Measurements from ENCODE around the gene SELENOV. TPM values are rescaled to one million over a fixed set of nuclear protein-coding genes. Genes with fewer than 3 reads are reported as not detected.

SELENOV gene
- total RNA-seq, 1 donor from 2014 or later: not detected

DNA sequence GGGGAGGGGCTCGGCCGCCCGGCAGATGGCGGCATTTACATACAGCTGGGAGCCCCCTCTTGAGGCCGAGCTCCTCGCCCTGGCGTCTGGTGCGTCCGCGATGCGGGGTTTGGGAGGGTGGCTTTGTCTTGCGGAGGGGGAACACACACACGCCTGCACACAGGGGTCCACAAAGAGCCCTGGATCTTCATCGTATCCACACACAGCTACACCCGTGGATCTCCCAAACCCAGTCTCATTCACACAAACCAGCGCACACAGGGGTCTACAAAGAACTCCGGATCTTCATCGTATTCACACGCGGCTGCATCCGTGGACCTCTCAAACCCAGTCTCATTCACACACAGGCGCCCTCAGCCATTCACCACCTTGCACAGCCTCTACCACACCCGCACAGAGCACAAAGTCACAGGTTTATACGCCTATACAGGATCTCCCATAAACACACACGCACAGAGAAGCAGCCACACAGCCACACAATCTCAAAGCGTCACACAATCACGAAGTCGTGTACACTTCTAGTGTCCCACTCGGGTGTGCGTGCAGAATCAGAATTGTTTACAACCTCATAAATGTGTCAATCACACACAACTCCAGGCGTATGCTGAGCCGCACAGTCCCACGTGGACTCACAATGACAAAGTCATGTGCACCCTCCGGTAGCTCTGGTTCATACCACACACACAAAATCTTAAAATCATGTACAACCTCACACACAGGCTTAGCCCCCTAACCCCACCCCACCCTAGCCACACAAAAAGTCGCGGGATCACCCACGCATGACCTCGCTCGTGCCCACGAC is 16.7 kb upstream of the SELENOV start:
- Mint-ChIP-seq H3K36me3 (ENCODE audit: low read depth) (peaks cover 2% of the 10 kb centered on the region), H3K4me1 (ENCODE audit: low read depth) (peaks cover 17% of the 10 kb centered on the region), H3K27ac (peak overlapping the region; percentile 10), H3K9me3 (no peaks in the 10 kb centered on the region), H3K27me3 (ENCODE audit: insufficient read depth) (peaks cover 43% of the 10 kb centered on the region), H3K4me3 (peak overlapping the region; percentile 41)
- intact Hi-C loops (cut with micrococcal nuclease): loop anchor here (2.0 kb wide), 2 partner anchors 17 kb away; partner anchors contain the start of genes SELENOV and TIMM50
- DNase-seq (ENCODE audit: low spot score): no peak

- no peak for DNase-seq (ENCODE audit: low spot score)
- Mint-ChIP-seq H3K4me1 (ENCODE audit: low read depth) (peaks cover 20% of the 10 kb centered on the region), H3K27me3 (ENCODE audit: insufficient read depth) (peaks cover 51% of the 10 kb centered on the region), H3K27ac (peak within 1 kb of the TSS; percentile 10), H3K9me3 (no peaks in the 10 kb centered on the region), H3K4me3 (peak within 1 kb of the TSS; percentile 41), H3K36me3 (ENCODE audit: low read depth) (peaks cover 2% of the 10 kb centered on the region)
- intact Hi-C loops (cut with micrococcal nuclease): loop anchor here (2.0 kb wide), 2 partner anchors 16 to 18 kb away; partner anchors contain the start of genes SELENOV and TIMM50
Observed at GRCh38 chr19:39498798-39499642, 15.9 kb upstream of the SELENOV start, which contains the start of gene DLL3. Gene DLL3 (plus strand): TSS chr19:39498947. CDS start chr19:39498975, 28 bp downstream.

GRCh38 chr19:39499932-39500331 is 15.0 kb upstream of the SELENOV start:
- no peak for DNase-seq (ENCODE audit: low spot score)
- no peaks in the 10 kb centered on the region for H3K9me3 Mint-ChIP-seq
- intact Hi-C loops (cut with micrococcal nuclease): loop anchor here (2.0 kb wide), 2 partner anchors 15 to 19 kb away; partner anchors contain the start of genes SELENOV and TIMM50
- H3K4me1 Mint-ChIP-seq (ENCODE audit: low read depth): peaks cover 20% of the 10 kb centered on the region
- peaks cover 60% of the 10 kb centered on the region for H3K27me3 Mint-ChIP-seq (ENCODE audit: insufficient read depth)
- H3K27ac Mint-ChIP-seq: no peak overlapping the region
- peaks cover 2% of the 10 kb centered on the region for H3K36me3 Mint-ChIP-seq (ENCODE audit: low read depth)
- no peak overlapping the region for H3K4me3 Mint-ChIP-seq

DNA sequence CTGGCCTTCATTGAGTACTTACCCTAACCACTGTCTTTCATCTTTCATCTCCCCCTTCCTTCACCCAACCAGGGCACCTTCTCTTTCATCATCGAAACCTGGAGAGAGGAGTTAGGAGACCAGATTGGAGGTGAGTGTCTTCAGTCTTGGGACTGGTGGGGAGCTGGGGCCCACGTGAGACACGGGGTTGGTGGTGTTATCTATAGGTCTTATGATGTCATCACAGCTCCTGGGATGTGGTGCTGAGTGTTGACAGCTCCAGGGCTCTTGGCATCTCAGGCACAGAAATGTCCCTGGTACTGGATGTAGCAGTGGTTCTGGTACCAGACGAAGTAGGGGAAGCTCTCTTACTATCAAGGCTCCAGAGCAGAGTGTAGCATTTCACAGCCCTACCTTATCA is 14.4 kb upstream of the SELENOV start:
- Mint-ChIP-seq H3K4me1 (ENCODE audit: low read depth) (peaks cover 22% of the 10 kb centered on the region), H3K4me3 (no peak overlapping the region), H3K27ac (no peak overlapping the region), H3K27me3 (ENCODE audit: insufficient read depth) (peaks cover 62% of the 10 kb centered on the region), H3K36me3 (ENCODE audit: low read depth) (peaks cover 2% of the 10 kb centered on the region), H3K9me3 (no peaks in the 10 kb centered on the region)
- DNase-seq (ENCODE audit: low spot score): no peak
- intact Hi-C loops (cut with micrococcal nuclease): no loop called here

DNA sequence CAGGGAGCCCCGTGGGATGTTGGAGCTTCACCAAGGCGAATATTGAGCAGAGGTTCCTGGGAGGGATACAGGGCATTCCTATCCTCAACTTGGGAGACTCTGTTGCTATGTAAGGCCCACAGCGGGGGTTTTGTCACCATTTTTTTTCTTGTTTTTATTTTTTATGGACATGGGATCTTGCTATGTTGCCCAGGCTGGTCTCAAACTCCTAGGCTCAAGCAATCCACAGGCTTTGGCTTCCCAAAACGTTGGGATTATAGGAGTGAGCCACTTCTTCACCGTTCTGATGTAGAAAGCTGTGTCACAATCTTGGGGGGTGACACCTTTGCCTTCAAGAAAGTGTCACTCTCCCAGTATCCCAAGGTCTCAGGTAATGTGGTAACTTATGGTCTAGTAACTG is 13.6 kb upstream of the SELENOV start:
- intact Hi-C loops (cut with micrococcal nuclease): no loop called here
- Mint-ChIP-seq H3K27me3 (ENCODE audit: insufficient read depth) (peaks cover 69% of the 10 kb centered on the region), H3K9me3 (no peaks in the 10 kb centered on the region), H3K27ac (no peak overlapping the region), H3K4me3 (no peak overlapping the region), H3K4me1 (ENCODE audit: low read depth) (peaks cover 23% of the 10 kb centered on the region), H3K36me3 (ENCODE audit: low read depth) (peaks cover 2% of the 10 kb centered on the region)
- DNase-seq (ENCODE audit: low spot score): no peak

DNA sequence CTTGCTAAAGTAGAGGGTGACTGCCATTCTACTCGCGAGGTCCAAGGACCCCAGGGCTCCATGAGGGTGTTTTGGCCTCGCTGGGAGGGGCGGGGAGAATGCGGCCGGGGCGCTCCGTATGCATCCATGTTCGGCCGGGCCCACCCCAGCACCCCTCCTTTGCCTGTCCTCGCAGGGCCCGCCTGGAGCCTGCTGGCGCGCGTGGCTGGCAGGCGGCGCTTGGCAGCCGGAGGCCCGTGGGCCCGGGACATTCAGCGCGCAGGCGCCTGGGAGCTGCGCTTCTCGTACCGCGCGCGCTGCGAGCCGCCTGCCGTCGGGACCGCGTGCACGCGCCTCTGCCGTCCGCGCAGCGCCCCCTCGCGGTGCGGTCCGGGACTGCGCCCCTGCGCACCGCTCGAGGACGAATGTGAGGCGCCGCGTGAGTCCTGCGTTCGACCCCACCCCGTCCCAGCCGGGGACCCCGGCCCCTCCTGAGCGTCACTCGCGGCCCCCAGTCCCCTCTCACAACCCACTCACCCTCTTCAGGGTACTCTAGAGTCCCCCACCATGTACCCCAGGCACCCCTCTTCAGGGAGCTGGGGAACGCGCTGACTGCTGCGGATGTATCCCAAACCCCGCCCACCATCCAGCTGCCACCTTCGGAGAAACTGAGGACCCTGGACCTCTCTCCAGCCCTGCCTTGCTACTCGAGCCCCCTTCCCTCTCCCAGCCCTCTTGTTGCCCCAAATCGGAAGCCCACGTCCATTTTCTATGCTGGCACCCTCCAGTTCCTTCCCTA is 12.1 kb upstream of the SELENOV start:
- intact Hi-C loops (cut with micrococcal nuclease): loop anchor here (1.0 kb wide), 2 partner anchors 63 to 106 kb away; no protein-coding TSS in a partner anchor
- Mint-ChIP-seq H3K4me3 (no peak overlapping the region), H3K9me3 (no peaks in the 10 kb centered on the region), H3K27ac (no peak overlapping the region), H3K4me1 (ENCODE audit: low read depth) (peaks cover 27% of the 10 kb centered on the region), H3K27me3 (ENCODE audit: insufficient read depth) (peaks cover 70% of the 10 kb centered on the region), H3K36me3 (ENCODE audit: low read depth) (peaks cover 2% of the 10 kb centered on the region)
- peak; percentile 76 for DNase-seq (ENCODE audit: low spot score)

- Mint-ChIP-seq H3K27ac (peak overlapping the region; percentile 36), H3K36me3 (ENCODE audit: low read depth) (no peaks in the 10 kb centered on the region), H3K4me1 (ENCODE audit: low read depth) (peaks cover 16% of the 10 kb centered on the region), H3K9me3 (no peaks in the 10 kb centered on the region), H3K4me3 (peak overlapping the region; percentile 50), H3K27me3 (ENCODE audit: insufficient read depth) (peaks cover 53% of the 10 kb centered on the region)
- intact Hi-C loops (cut with micrococcal nuclease): loop anchor here (2.0 kb wide), 1 partner anchor 26 kb away; the partner anchor contains the start of gene TIMM50
- no peak for DNase-seq (ENCODE audit: low spot score)
Observed at GRCh38 chr19:39506598-39506943, 8.4 kb upstream of the SELENOV start.

- no peaks in the 10 kb centered on the region for H3K36me3 Mint-ChIP-seq (ENCODE audit: low read depth)
- H3K4me3 Mint-ChIP-seq: peak overlapping the region; percentile 82
- peaks cover 51% of the 10 kb centered on the region for H3K27me3 Mint-ChIP-seq (ENCODE audit: insufficient read depth)
- DNase-seq (ENCODE audit: low spot score): peak; percentile 54
- intact Hi-C loops (cut with micrococcal nuclease): loop anchor here (1.0 to 2.0 kb wide), 3 partner anchors 25 to 95 kb away; partner anchors contain the start of genes EID2B, PLEKHG2 and TIMM50
- no peak overlapping the region for H3K27ac Mint-ChIP-seq
- no peaks in the 10 kb centered on the region for H3K9me3 Mint-ChIP-seq
- H3K4me1 Mint-ChIP-seq (ENCODE audit: low read depth): peaks cover 16% of the 10 kb centered on the region
Observed at GRCh38 chr19:39506944-39507714, 7.8 kb upstream of the SELENOV start.

GRCh38 chr19:39507715-39508364 is 7.1 kb upstream of the SELENOV start:
- Mint-ChIP-seq H3K4me1 (ENCODE audit: low read depth) (peaks cover 16% of the 10 kb centered on the region), H3K27me3 (ENCODE audit: insufficient read depth) (peaks cover 54% of the 10 kb centered on the region), H3K9me3 (no peaks in the 10 kb centered on the region), H3K27ac (peak overlapping the region; percentile 68), H3K4me3 (peak overlapping the region; percentile 82), H3K36me3 (ENCODE audit: low read depth) (no peaks in the 10 kb centered on the region)
- intact Hi-C loops (cut with micrococcal nuclease): loop anchor here (1.0 to 2.0 kb wide), 3 partner anchors 24 to 96 kb away; partner anchors contain the start of genes EID2B, PLEKHG2 and TIMM50
- no peak for DNase-seq (ENCODE audit: low spot score)

DNA sequence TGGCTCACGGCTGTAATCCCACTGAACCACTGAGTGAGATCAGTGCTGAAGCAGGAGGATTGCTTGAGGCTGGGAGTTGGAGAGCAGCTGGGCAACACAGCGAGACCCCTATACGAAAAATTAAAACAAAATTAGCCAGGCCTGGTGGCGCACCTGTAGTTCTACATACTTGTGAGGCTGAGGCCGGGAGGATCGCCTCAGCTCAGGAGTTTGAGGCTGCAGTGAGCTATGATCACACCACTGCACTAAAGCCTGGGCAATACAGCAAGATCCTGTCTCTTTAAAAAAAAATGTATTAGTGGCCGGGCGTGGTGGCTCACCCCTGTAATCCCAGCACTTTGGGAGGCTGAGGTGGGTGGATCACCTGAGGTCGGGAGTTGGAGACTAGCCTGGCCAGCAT is 6.3 kb upstream of the SELENOV start:
- intact Hi-C loops (cut with micrococcal nuclease): no loop called here
- DNase-seq (ENCODE audit: low spot score): no peak
- Mint-ChIP-seq H3K36me3 (ENCODE audit: low read depth) (no peaks in the 10 kb centered on the region), H3K4me3 (no peak overlapping the region), H3K27ac (no peak overlapping the region), H3K27me3 (ENCODE audit: insufficient read depth) (peaks cover 57% of the 10 kb centered on the region), H3K9me3 (no peaks in the 10 kb centered on the region), H3K4me1 (ENCODE audit: low read depth) (peaks cover 11% of the 10 kb centered on the region)

GRCh38 chr19:39509233-39509632 is 5.7 kb upstream of the SELENOV start:
- DNase-seq (ENCODE audit: low spot score): no peak
- intact Hi-C loops (cut with micrococcal nuclease): no loop called here
- no peaks in the 10 kb centered on the region for H3K9me3 Mint-ChIP-seq
- peaks cover 11% of the 10 kb centered on the region for H3K4me1 Mint-ChIP-seq (ENCODE audit: low read depth)
- no peak overlapping the region for H3K27ac Mint-ChIP-seq
- peaks cover 57% of the 10 kb centered on the region for H3K27me3 Mint-ChIP-seq (ENCODE audit: insufficient read depth)
- no peaks in the 10 kb centered on the region for H3K36me3 Mint-ChIP-seq (ENCODE audit: low read depth)
- H3K4me3 Mint-ChIP-seq: no peak overlapping the region

Measured in activated T-helper 1 cell treated with anti-CD3 and anti-CD28 coated beads, Interleukin-12 subunit alpha, Interleukin-12 subunit beta, Interleukin-2, Interleukin-4 antibody, amounts not matched to agents 30 ng/mL and 10 ng/mL and 1 ng/mL, durations not matched to agents 14 hours and 24 hours and 36 hours (primary cell).